ENCODE data around the gene HSDL1.

GRCh38 chr16:84186685-84187437 is 41.9 kb upstream of the HSDL1 start, which contains the start of gene TAF1C:
- TF ChIP-seq MYC (IDR thresholded peaks at IDR 0.05; ENCODE audit: low read depth, low read length) (no peak), POLR2AphosphoS5 (IDR thresholded peaks at IDR 0.05; ENCODE audit: insufficient read depth, low read depth, low read length) (peak; percentile 77)
- TF ChIP-seq, protein P1, sequence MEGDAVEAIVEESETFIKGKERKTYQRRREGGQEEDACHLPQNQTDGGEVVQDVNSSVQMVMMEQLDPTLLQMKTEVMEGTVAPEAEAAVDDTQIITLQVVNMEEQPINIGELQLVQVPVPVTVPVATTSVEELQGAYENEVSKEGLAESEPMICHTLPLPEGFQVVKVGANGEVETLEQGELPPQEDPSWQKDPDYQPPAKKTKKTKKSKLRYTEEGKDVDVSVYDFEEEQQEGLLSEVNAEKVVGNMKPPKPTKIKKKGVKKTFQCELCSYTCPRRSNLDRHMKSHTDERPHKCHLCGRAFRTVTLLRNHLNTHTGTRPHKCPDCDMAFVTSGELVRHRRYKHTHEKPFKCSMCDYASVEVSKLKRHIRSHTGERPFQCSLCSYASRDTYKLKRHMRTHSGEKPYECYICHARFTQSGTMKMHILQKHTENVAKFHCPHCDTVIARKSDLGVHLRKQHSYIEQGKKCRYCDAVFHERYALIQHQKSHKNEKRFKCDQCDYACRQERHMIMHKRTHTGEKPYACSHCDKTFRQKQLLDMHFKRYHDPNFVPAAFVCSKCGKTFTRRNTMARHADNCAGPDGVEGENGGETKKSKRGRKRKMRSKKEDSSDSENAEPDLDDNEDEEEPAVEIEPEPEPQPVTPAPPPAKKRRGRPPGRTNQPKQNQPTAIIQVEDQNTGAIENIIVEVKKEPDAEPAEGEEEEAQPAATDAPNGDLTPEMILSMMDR (IDR thresholded peaks at IDR 0.05; ENCODE audit: extremely low read depth in 1 of 2, insufficient read depth in 1 of 2, low read depth in 1 of 2, low read length in 2 of 2), result peak; percentile 98 to 99
